HG02884 (cell line): ENCODE data around the gene TEAD2.

ENCODE experiments used
- ATAC-seq: cut with Tn5 transposase; IDR thresholded peaks from one replicate; pipeline ENCODE4 v1.9.1; 2021; ENCODE audit warnings: mild to moderate bottlenecking, moderate library complexity; ENCODE audit not compliant: unreplicated experiment

The TEAD2 gene

GRCh38 chr19:49294401-49294800 is 67.8 kb downstream of the TEAD2 start:
- ATAC-seq: no peak
